Measurements from ENCODE around the gene SPTLC2. TPM values are rescaled to one million over a fixed set of nuclear protein-coding genes. Genes with fewer than 3 reads are reported as not detected.
A peak's percentile ranks its signal among the peaks of the same experiment; 100 is the strongest.

The SPTLC2 gene
- total RNA-seq, 1 donor from 2014 or later: 63.6 TPM

GRCh38 chr14:77583657-77584056, 32.8 kb downstream of the SPTLC2 start:
- Mint-ChIP-seq H3K4me1 (ENCODE audit: unreplicated experiment) (peaks cover 30% of the 10 kb centered on the region), H3K27me3 (ENCODE audit: unreplicated experiment) (no peaks in the 10 kb centered on the region), H3K27ac (ENCODE audit: unreplicated experiment) (peak overlapping the region; percentile 65), H3K9me3 (ENCODE audit: unreplicated experiment) (no peaks in the 10 kb centered on the region), H3K4me3 (ENCODE audit: unreplicated experiment) (no peak overlapping the region), H3K36me3 (ENCODE audit: low read depth, unreplicated experiment) (peaks cover 3% of the 10 kb centered on the region)
- no peak for DNase-seq (ENCODE audit: low spot score)
- TF ChIP-seq, protein P1, sequence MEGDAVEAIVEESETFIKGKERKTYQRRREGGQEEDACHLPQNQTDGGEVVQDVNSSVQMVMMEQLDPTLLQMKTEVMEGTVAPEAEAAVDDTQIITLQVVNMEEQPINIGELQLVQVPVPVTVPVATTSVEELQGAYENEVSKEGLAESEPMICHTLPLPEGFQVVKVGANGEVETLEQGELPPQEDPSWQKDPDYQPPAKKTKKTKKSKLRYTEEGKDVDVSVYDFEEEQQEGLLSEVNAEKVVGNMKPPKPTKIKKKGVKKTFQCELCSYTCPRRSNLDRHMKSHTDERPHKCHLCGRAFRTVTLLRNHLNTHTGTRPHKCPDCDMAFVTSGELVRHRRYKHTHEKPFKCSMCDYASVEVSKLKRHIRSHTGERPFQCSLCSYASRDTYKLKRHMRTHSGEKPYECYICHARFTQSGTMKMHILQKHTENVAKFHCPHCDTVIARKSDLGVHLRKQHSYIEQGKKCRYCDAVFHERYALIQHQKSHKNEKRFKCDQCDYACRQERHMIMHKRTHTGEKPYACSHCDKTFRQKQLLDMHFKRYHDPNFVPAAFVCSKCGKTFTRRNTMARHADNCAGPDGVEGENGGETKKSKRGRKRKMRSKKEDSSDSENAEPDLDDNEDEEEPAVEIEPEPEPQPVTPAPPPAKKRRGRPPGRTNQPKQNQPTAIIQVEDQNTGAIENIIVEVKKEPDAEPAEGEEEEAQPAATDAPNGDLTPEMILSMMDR (IDR thresholded peaks at IDR 0.05; ENCODE audit: unreplicated experiment): no peak

GRCh38 chr14:77582511-77582910, 33.9 kb downstream of the SPTLC2 start:
- Mint-ChIP-seq H3K36me3 (ENCODE audit: low read depth, unreplicated experiment) (peaks cover 3% of the 10 kb centered on the region), H3K27ac (ENCODE audit: unreplicated experiment) (peak overlapping the region; percentile 95), H3K27me3 (ENCODE audit: unreplicated experiment) (no peaks in the 10 kb centered on the region), H3K4me3 (ENCODE audit: unreplicated experiment) (peak overlapping the region; percentile 17), H3K4me1 (ENCODE audit: unreplicated experiment) (peaks cover 22% of the 10 kb centered on the region), H3K9me3 (ENCODE audit: unreplicated experiment) (no peaks in the 10 kb centered on the region)
- TF ChIP-seq, protein P1 (IDR thresholded peaks at IDR 0.05; ENCODE audit: unreplicated experiment): no peak
- peak; percentile 19 for DNase-seq (ENCODE audit: low spot score)

DNA sequence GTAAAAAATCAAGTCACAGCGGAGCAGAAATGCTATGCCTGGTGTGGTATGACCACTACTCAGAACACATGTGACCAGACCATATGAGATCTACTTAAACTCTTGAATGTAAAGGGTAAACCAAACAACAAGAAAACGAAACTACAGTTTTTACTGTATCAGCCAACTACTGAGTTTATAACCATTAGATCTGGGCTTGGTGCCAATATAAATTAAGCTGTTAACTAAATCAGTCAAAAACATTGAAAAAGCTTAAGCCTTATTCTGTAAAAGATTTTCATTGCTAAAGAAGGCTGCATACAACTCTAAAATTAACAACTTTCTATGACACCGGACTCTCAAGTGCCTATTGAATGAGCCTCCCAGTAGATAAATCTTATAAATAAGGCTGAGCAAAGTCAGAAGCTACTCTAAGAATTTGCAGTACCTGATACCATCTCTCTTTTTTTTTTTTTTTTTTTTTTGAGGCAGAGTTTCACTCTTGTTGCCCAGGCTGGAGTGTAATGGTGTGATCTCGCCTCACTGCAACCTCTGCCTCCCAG, 35.4 kb downstream of the SPTLC2 start:
- no peak overlapping the region for H3K4me3 Mint-ChIP-seq (ENCODE audit: unreplicated experiment)
- H3K27ac Mint-ChIP-seq (ENCODE audit: unreplicated experiment): no peak overlapping the region
- TF ChIP-seq, protein P1 (IDR thresholded peaks at IDR 0.05; ENCODE audit: unreplicated experiment): no peak
- no peak for DNase-seq (ENCODE audit: low spot score)
- H3K9me3 Mint-ChIP-seq (ENCODE audit: unreplicated experiment): no peaks in the 10 kb centered on the region
- H3K27me3 Mint-ChIP-seq (ENCODE audit: unreplicated experiment): no peaks in the 10 kb centered on the region
- H3K36me3 Mint-ChIP-seq (ENCODE audit: low read depth, unreplicated experiment): no peaks in the 10 kb centered on the region
- H3K4me1 Mint-ChIP-seq (ENCODE audit: unreplicated experiment): peaks cover 22% of the 10 kb centered on the region

DNA sequence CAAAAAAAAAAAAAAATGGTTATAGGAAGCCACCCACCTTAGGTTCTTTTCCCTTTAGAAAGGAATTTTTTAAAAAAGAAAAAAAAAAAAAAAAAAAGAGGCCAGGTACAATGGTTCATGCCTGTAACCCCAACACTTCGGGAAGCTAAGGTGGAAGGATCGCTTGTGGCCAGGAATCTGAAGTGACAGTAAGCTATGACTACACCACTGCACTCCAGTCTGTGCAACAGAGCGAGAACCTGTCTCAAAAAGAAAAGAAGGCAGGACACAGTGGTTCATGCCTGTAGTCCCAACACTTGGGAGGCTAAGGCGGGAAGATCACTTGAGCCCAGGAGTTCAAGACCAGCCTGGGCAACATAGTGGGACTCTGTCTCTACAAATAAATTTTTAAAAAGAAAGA, 36.0 kb downstream of the SPTLC2 start:
- Mint-ChIP-seq H3K9me3 (ENCODE audit: unreplicated experiment) (no peaks in the 10 kb centered on the region), H3K27ac (ENCODE audit: unreplicated experiment) (no peak overlapping the region), H3K36me3 (ENCODE audit: low read depth, unreplicated experiment) (peaks cover 5% of the 10 kb centered on the region), H3K4me3 (ENCODE audit: unreplicated experiment) (no peak overlapping the region), H3K4me1 (ENCODE audit: unreplicated experiment) (peaks cover 22% of the 10 kb centered on the region), H3K27me3 (ENCODE audit: unreplicated experiment) (no peaks in the 10 kb centered on the region)
- TF ChIP-seq, protein P1 (IDR thresholded peaks at IDR 0.05; ENCODE audit: unreplicated experiment): no peak
- no peak for DNase-seq (ENCODE audit: low spot score)

- H3K9me3 Mint-ChIP-seq (ENCODE audit: unreplicated experiment): no peaks in the 10 kb centered on the region
- H3K4me1 Mint-ChIP-seq (ENCODE audit: unreplicated experiment): peaks cover 22% of the 10 kb centered on the region
- H3K4me3 Mint-ChIP-seq (ENCODE audit: unreplicated experiment): no peak overlapping the region
- TF ChIP-seq, protein P1 (IDR thresholded peaks at IDR 0.05; ENCODE audit: unreplicated experiment): no peak
- peaks cover 7% of the 10 kb centered on the region for H3K36me3 Mint-ChIP-seq (ENCODE audit: low read depth, unreplicated experiment)
- no peak overlapping the region for H3K27ac Mint-ChIP-seq (ENCODE audit: unreplicated experiment)
- DNase-seq (ENCODE audit: low spot score): no peak
- no peaks in the 10 kb centered on the region for H3K27me3 Mint-ChIP-seq (ENCODE audit: unreplicated experiment)
Measured at GRCh38 chr14:77579780-77580179, 36.7 kb downstream of the SPTLC2 start.
